ENCODE data around the gene SH2D1B. TPM values are rescaled to one million over a fixed set of nuclear protein-coding genes. Genes with fewer than 3 reads are reported as not detected.

SH2D1B gene
- total and polyA plus RNA-seq, 9 of the 15 experiments (the other 6 are each of a cell fraction or from before 2014, with no cell fraction given), result 5.6 to 19.6 (median 9.7) TPM

GRCh38 chr1:162360874-162361260 lies 51.1 kb downstream of the SH2D1B start:
- no peaks in the 10 kb centered on the region for H3K36me3 ChIP-seq (ENCODE audit: control insufficient read depth, insufficient read depth, low read length)
- FAIRE-seq, result no peak

More at GRCh38 chr1:162360874-162361260, 51.1 kb downstream of the SH2D1B start:
- Histone ChIP-seq H3K9me3 (replicated peaks; ENCODE audit: control insufficient read depth, insufficient read depth, low read depth, low read length) (no peaks in the 10 kb centered on the region), H3K4me1 (replicated peaks in 1 of 2; ENCODE audit: control insufficient read depth in 2 of 2, insufficient read depth in 2 of 2, low read length in 2 of 2) (peaks cover 3 to 18% of the 10 kb centered on the region in 2 experiments; a peak in 2 of 5 replicates), H3K27me3 (ENCODE audit: control insufficient read depth in 2 of 2, insufficient read depth in 2 of 2, low read length in 2 of 2) (no peaks in the 10 kb centered on the region), H3K4me2 (ENCODE audit: insufficient read depth, low read length) (no peak overlapping the region), H3K27ac (ENCODE audit: extremely low read depth, low read depth, low read length) (no peak overlapping the region), H3K9ac (ENCODE audit: insufficient read depth in 1 of 2, low read depth in 2 of 2, low read length in 2 of 2) (peak overlapping the region in 1 of 2 experiments; percentile 19; a peak in 1 of 4 replicates), H3K9me1 (ENCODE audit: control insufficient read depth, insufficient read depth, low read length) (no peaks in the 10 kb centered on the region), H4K20me1 (replicated peaks; ENCODE audit: control insufficient read depth, insufficient read depth, low read length) (no peaks in the 10 kb centered on the region), H3K4me3 (no peak overlapping the region), H2AFZ (ENCODE audit: low read depth, low read length) (0 out of 2 replicates have a peak overlapping the region, but pooled peaks have one; percentile 11), H3K79me2 (ENCODE audit: control insufficient read depth, insufficient read depth, low read length) (no peaks in the 10 kb centered on the region)
- intact Hi-C loops (cut with micrococcal nuclease) (no loop called here), in situ Hi-C loops (cut with MboI) (no loop called here)
- 89% methylated on average over 4 of the region's 4 CpGs for WGBS (ENCODE audit: insufficient coverage, low coverage, missing lambda C conversion rate)
- ChIA-PET CTCF (ENCODE audit: low intra/inter-chr PET ratio) (no interaction called here), POLR2A (no interaction called here)
- no peak for TF ChIP-seq ZNF232 (CRISPR knock-in tag; IDR thresholded peaks at IDR 0.05)
- no peak for TF ChIP-seq PRMT5 (CRISPR knock-in tag; IDR thresholded peaks at IDR 0.05)
- TF ChIP-seq, protein P1, sequence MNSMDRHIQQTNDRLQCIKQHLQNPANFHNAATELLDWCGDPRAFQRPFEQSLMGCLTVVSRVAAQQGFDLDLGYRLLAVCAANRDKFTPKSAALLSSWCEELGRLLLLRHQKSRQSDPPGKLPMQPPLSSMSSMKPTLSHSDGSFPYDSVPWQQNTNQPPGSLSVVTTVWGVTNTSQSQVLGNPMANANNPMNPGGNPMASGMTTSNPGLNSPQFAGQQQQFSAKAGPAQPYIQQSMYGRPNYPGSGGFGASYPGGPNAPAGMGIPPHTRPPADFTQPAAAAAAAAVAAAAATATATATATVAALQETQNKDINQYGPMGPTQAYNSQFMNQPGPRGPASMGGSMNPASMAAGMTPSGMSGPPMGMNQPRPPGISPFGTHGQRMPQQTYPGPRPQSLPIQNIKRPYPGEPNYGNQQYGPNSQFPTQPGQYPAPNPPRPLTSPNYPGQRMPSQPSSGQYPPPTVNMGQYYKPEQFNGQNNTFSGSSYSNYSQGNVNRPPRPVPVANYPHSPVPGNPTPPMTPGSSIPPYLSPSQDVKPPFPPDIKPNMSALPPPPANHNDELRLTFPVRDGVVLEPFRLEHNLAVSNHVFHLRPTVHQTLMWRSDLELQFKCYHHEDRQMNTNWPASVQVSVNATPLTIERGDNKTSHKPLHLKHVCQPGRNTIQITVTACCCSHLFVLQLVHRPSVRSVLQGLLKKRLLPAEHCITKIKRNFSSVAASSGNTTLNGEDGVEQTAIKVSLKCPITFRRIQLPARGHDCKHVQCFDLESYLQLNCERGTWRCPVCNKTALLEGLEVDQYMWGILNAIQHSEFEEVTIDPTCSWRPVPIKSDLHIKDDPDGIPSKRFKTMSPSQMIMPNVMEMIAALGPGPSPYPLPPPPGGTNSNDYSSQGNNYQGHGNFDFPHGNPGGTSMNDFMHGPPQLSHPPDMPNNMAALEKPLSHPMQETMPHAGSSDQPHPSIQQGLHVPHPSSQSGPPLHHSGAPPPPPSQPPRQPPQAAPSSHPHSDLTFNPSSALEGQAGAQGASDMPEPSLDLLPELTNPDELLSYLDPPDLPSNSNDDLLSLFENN (IDR thresholded peaks at IDR 0.05; ENCODE audit: low read depth in 2 of 2, low read length in 2 of 2), result no peak
- TF ChIP-seq NR1H2 (CRISPR knock-in tag; IDR thresholded peaks at IDR 0.05), result no peak
- TF ChIP-seq FUS (optimal IDR thresholded peaks at IDR 0.05; ENCODE audit: low read depth, low read length), result no peak
- no peak for TF ChIP-seq ETV5 (CRISPR knock-in tag; IDR thresholded peaks at IDR 0.05; ENCODE audit: low read depth)
- no peak for TF ChIP-seq WHSC1 (IDR thresholded peaks at IDR 0.05; ENCODE audit: low read length)
- no peak for TF ChIP-seq ZNF780A (CRISPR knock-in tag; IDR thresholded peaks at IDR 0.05)
- TF ChIP-seq MEF2D (tag; conservative IDR thresholded peaks at IDR 0.05; ENCODE audit: low read depth), result no peak
- no peak for TF ChIP-seq ERF (CRISPR knock-in tag; IDR thresholded peaks at IDR 0.05)
- no peak for TF ChIP-seq NFE2L1 (tag; IDR thresholded peaks at IDR 0.05; ENCODE audit: borderline replicate concordance, low read depth)
- no peak for TF ChIP-seq TCF15 (CRISPR knock-in tag; IDR thresholded peaks at IDR 0.05)
- no peak for TF ChIP-seq RBM34 (IDR thresholded peaks at IDR 0.05; ENCODE audit: borderline replicate concordance, insufficient read depth, low read length)
- no peak for TF ChIP-seq ARID3A (IDR thresholded peaks at IDR 0.05; ENCODE audit: borderline replicate concordance, low read depth, low read length)
- no peak for TF ChIP-seq U2AF2 (optimal IDR thresholded peaks at IDR 0.05; ENCODE audit: low read depth, low read length)
- TF ChIP-seq TBP (optimal IDR thresholded peaks at IDR 0.05; ENCODE audit: low read depth, low read length), result no peak
- TF ChIP-seq, protein P2, sequence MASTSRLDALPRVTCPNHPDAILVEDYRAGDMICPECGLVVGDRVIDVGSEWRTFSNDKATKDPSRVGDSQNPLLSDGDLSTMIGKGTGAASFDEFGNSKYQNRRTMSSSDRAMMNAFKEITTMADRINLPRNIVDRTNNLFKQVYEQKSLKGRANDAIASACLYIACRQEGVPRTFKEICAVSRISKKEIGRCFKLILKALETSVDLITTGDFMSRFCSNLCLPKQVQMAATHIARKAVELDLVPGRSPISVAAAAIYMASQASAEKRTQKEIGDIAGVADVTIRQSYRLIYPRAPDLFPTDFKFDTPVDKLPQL (IDR thresholded peaks at IDR 0.05; ENCODE audit: extremely low read depth, insufficient read length), result no peak
- no peak for TF ChIP-seq HNRNPH1 (optimal IDR thresholded peaks at IDR 0.05; ENCODE audit: low read depth, low read length)
- no TSS peak for BruUV-seq (replicated peaks)
- no peak for ATAC-seq
- DNase-seq (ENCODE audit: extremely low read depth in 1 of 4, low spot score in 3 of 4), result no peak
